CD4-positive, alpha-beta T cell treated with Interleukin-6 for 4 hours (primary cell): ENCODE data around the gene GRIK1.

ENCODE experiments used
- DNase-seq: peaks from one replicate; pipeline ENCODE4 v3.0.0-alpha.2; 2020; ENCODE audit warnings: mixed read lengths

Gene GRIK1

DNA sequence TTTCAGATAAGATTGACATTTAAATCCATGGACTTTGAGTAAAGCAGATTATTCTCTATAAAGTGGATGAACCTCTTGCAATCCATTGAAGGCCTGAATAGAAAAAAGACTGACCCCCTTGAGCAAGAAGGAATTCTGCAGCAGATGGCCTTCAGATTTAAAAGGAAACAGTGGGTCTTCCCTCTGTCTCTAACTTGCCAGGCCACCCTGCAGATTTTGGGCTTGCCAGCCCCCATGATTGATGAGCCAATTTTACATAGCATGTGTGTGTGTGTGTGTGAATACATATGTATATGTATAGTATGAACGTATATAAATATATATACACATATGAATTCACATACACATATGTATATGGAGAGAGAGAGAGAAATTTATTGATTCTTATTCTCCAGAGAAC, 113.4 kb downstream of the GRIK1 start:
- no peak for DNase-seq

DNA sequence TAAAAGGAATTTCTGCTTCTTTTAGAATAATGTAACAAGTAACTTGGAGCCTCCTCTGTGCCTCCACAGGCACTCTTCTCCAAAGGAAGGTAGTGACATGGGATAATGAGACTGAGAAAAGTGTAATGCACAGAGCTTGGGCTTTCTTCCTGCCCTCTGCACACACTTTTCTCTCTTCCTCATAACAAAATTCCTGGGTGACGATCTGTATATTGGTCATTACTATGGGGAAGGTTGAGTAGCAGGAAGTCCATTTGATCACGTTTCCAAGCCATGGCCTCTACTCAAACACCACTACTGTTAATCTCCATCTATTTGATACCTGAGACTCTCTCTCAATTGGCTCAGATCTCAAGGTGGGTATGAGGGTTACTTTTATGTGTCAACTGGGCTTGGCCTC, 113.9 kb downstream of the GRIK1 start:
- DNase-seq, result no peak

GRCh38 chr21:29825345-29825744, 114.5 kb downstream of the GRIK1 start:
- no peak for DNase-seq

DNA sequence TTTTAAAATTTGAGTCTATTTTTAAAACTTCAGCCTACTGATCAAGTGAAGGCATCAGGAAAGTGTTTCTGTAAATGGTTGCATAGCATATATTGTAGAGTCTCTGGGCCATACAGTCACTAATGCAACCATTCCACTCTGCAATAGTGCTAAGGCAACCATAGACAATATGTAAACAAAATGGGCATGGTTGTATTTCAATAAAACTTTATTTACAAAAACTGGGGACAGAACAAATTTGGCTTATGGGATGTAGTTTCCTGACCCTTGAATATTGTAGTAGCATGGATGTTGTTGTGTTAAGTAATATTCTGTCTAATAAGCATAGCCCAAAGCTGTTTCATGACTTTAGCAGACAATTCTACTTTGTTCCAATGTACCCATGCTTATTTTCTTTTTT, 117.7 kb downstream of the GRIK1 start:
- no peak for DNase-seq

GRCh38 chr21:29821230-29821629, 118.6 kb downstream of the GRIK1 start:
- DNase-seq, result no peak

DNA sequence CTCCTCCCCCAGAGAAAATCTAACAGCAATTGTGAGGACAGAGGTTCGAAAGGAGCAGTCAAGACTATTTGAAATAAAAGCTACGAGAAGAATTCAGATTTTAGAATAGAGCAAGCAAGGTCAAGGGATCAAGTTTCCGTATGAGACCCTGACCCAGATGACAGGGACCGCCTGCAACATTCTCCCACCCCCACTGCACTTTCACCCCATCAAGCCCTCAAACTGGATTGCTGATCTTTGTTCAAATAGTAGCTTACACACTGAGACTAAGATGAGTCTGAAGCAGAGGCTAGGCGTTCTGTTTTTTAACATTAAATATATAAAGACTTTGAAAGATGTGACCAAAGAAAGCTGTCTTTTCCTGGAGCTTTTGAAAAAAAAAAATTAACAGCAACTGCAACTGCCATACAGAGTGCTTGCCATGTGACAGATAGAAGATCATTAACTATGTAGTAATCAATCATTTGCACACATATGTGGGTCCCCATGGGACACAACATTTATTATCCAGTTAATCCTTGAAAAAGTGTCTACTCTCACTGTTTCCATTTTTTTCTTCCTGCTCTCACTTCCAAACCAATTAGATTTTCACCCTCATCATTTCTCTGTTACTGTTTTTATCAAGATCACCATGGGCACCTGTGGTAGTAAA, 120.0 kb downstream of the GRIK1 start:
- DNase-seq, result no peak

- no peak for DNase-seq
Observed at GRCh38 chr21:29818383-29818921, 121.3 kb downstream of the GRIK1 start.

DNA sequence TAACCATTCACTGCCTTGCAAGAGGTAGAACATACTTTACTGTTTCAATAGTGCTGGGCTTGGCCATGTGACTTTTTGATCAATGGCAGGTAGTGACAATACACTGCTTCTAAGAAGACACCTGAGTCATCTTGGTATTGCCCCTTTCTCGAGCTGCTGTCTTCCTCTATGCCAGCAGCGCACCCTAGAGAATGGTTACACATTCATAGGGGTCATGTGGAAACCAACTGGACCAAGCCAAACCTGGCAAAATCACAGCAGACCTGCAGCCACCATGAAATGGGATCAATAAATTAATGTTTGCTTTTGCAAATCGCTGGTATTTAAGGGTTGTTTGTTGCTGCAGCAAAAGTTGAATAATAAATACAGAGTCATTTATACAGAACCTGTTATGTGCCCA, 122.3 kb downstream of the GRIK1 start:
- DNase-seq, result no peak

- no peak for DNase-seq
Observed at GRCh38 chr21:29812947-29813346, 126.8 kb downstream of the GRIK1 start.

- DNase-seq, result no peak
Observed at GRCh38 chr21:29810871-29811270, 128.9 kb downstream of the GRIK1 start.

DNA sequence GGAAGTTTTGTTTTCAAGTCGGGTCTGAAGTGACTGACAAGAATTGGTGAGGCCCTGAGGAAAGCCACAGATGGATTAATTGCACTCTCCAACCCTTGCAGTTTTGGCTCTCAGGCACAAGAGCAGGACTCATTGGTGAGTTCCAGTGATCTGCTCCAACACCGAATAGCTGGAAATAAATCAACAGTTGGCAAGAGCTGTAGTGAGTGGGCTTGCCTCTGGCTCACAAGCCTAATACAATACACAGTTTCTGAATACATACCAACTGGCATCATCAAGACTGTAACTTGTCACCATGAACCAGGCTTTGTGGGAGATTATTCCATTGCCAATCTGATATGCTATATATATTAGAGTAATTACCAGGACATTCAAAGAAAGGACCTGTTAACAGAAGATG, 131.6 kb downstream of the GRIK1 start:
- no peak for DNase-seq

GRCh38 chr21:29805105-29805504, 134.7 kb downstream of the GRIK1 start:
- DNase-seq, result no peak

GRCh38 chr21:29803191-29803590, 136.6 kb downstream of the GRIK1 start:
- no peak for DNase-seq

DNA sequence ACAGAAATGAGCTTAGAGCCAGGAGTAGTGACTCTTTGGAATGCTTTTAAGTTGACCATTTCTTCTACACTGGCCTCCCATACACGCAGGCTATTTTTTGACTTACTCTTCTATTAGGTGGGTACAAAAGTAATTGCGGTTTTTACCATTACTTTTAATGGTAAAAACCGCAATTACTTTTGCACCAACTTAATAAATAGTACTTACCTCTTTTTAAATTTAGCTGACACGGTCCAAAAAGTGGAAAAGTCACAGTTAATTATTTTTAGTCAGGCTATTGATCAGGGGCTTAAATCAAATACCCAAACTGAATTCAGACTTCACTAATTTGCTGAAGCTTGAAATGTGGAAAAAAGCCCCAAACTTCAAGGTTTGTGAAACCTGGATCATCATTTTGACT, 138.7 kb downstream of the GRIK1 start:
- DNase-seq, result no peak

- no peak for DNase-seq
Observed at GRCh38 chr21:29800056-29800455, 139.7 kb downstream of the GRIK1 start.

DNA sequence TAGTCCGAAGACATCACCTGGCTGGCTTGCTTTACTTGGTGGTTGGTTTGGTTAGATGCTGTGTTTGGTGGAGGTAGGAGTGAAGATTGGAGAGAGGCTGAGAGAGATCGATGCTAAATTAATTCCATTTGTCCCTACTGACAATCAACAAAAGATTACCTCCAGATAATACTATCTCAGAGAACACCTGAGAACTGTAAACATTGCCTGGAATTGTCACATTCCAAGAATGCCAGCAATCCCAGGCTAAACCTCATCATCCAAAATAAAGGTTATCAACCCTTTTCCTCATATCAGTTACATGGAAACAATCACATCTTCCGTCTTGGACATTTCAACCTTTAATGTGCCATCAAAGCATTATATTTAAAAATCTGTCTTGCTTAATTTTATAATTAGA, 141.0 kb downstream of the GRIK1 start:
- DNase-seq, result no peak

- no peak for DNase-seq
Observed at GRCh38 chr21:29797155-29797554, 142.6 kb downstream of the GRIK1 start.

DNA sequence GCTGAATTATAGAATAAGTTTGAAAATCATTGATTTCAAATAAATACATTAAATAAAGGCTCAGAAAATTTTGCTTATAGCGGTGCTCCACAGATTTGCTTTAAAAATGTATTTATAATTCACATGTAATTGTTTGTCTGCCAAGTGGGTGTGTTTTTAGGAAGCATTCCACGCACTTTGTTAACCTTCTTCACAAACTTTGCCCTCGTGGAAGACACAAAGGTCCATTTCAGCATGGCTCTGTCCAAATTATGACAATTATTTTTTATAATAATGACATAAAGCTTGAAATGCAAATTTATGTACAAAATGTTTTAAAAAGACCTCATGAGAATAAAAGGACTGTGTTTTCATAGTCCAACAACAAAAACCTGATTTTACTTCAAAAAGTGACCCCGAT, 146.1 kb downstream of the GRIK1 start:
- DNase-seq, result no peak

DNA sequence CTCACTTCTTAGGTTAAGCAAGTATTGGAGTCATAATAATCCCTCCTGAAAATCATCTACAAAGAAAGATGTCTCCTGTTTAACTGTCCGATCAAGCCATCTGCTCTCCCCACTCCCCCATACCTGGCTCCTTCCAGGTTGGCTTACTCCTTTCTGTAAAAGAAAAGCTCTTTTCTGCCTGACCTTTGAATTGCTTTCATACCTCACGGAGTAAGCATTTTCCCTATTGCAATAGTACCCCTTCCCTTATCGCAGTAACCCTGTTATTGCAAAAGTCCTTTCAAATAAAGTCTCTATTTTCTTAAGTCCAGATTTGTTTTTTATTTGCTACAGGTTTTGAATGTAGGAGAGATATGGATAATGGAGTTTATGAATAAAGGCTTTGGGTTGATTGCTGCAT, 150.4 kb downstream of the GRIK1 start:
- no peak for DNase-seq

GRCh38 chr21:29788752-29789151, 151.0 kb downstream of the GRIK1 start:
- DNase-seq, result no peak

DNA sequence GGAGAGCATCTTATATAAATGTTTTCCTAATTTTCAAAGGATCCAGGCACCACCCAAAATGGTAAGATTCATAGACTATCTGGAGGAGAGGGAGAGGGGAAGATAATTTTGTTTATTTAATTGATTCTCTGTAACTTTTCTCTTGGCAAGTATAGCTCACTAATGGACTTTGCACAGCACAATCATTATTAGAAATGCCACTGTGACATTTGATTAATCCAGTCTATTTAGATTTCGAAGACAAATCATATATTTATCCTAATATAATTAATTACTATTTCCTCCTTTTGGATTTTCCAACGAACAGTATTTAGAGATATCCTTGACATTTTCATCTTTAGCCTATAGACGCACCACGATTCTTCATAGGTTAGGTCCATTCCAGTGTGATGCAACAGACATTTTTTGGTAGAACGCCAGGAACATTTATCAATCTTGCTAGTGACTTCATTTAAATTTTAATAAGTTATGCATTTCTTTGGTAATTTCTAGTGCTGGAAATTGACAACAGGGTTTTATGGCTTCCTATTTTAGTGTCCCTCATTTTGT, 152.4 kb downstream of the GRIK1 start:
- no peak for DNase-seq

- DNase-seq, result no peak
Observed at GRCh38 chr21:29786496-29787360, 153.1 kb downstream of the GRIK1 start.

DNA sequence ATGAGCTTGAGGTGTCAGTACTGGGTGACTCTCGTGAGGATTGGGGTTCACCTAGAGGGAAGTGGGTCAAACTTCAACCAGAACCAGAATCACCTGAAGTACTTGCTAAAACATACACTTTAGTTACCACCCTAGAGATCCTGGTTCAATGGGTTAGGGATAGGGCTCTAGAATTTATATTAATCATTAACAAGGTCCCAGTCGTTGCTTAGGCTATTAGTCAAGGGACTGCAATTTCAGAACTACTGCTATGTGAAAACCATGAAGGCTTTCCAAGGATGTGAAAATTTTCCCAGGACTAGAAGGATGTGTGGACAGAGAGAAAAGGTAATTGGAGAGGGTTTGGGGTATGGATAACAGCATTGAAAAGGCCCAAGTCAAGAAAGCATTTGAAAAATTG, 162.6 kb downstream of the GRIK1 start:
- DNase-seq, result no peak

- no peak for DNase-seq
Observed at GRCh38 chr21:29775462-29775861, 164.3 kb downstream of the GRIK1 start.
